ENCODE measurements around the gene UVSSA. TPM values are rescaled to one million over a fixed set of nuclear protein-coding genes. Genes with fewer than 3 reads are reported as not detected.
A peak's percentile ranks its signal among the peaks of the same experiment; 100 is the strongest.

The UVSSA gene
- total and polyA plus RNA-seq, 9 of the 15 experiments (the other 6 are each of a cell fraction or from before 2014, with no cell fraction given): 0.21 to 14.6 (median 3.3) TPM

- H3K36me3 ChIP-seq (ENCODE audit: control insufficient read depth, insufficient read depth, low read length): peaks cover 36% of the 10 kb centered on the region; the same call in 2 of the 3 replicates
- CTCF ChIA-PET (ENCODE audit: low intra/inter-chr PET ratio): interaction anchor here (0.6 to 1.6 kb wide), 5 partner anchors 157 to 370 kb away, joined by 3 to 7 read pairs (median 3); no protein-coding TSS in a partner anchor
- TF ChIP-seq POLR2G (IDR thresholded peaks at IDR 0.05; ENCODE audit: low read depth, low read length) (peak; percentile 13; the same call in 1 of the 2 replicates), CC2D1A (IDR thresholded peaks at IDR 0.05) (peak; percentile 50; the same call in 1 of the 2 replicates), PHF20 (IDR thresholded peaks at IDR 0.05; ENCODE audit: partially characterized antibody) (no peak), KLF10 (CRISPR knock-in tag; IDR thresholded peaks at IDR 0.05) (no peak), MYC (IDR thresholded peaks at IDR 0.05; ENCODE audit: low read depth, low read length) (peak; percentile 59; the same call in 1 of the 2 replicates), MYC (CRISPR knock-in tag; IDR thresholded peaks at IDR 0.05; ENCODE audit: borderline replicate concordance, low read depth) (no peak), KLF13 (tag; IDR thresholded peaks at IDR 0.05; ENCODE audit: borderline replicate concordance, low read depth) (no peak), TEAD4 (IDR thresholded peaks at IDR 0.05; ENCODE audit: low read length) (no peak), TEAD4 (CRISPR knock-in tag; IDR thresholded peaks at IDR 0.05; ENCODE audit: borderline replicate concordance) (peak; percentile 51; the same call in 1 of the 2 replicates), ZNF316 (IDR thresholded peaks at IDR 0.05) (peak; percentile 88), ZNF77 (CRISPR knock-in tag; IDR thresholded peaks at IDR 0.05) (no peak), ZNF165 (CRISPR knock-in tag; IDR thresholded peaks at IDR 0.05; ENCODE audit: borderline replicate concordance) (no peak), BRF2 (IDR thresholded peaks at IDR 0.05; ENCODE audit: borderline replicate concordance, insufficient read depth, insufficient read length) (no peak), ZHX1 (conservative IDR thresholded peaks at IDR 0.05; ENCODE audit: low read length) (no peak), PHF21A (IDR thresholded peaks at IDR 0.05; ENCODE audit: borderline replicate concordance, low read depth) (no peak), C11orf30 (IDR thresholded peaks at IDR 0.05; ENCODE audit: low read depth) (peak; percentile 81), TFAP4 (CRISPR knock-in tag; IDR thresholded peaks at IDR 0.05; ENCODE audit: borderline replicate concordance) (no peak)
Observed at GRCh38 chr4:1356181-1356998, 9.4 kb downstream of the UVSSA start.

More at GRCh38 chr4:1356181-1356998, 9.4 kb downstream of the UVSSA start:
- no TSS peak for BruUV-seq (replicated peaks)
- Histone ChIP-seq H3K4me2 (ENCODE audit: insufficient read depth, low read length) (no peak overlapping the region), H3K79me2 (ENCODE audit: control insufficient read depth, insufficient read depth, low read length) (no peaks in the 10 kb centered on the region), H3K9me1 (ENCODE audit: control insufficient read depth, insufficient read depth, low read length) (peaks cover 8% of the 10 kb centered on the region), H3K9me3 (replicated peaks; ENCODE audit: control insufficient read depth, insufficient read depth, low read depth, low read length) (no peaks in the 10 kb centered on the region), H4K20me1 (replicated peaks; ENCODE audit: control insufficient read depth, insufficient read depth, low read length) (peaks cover 10% of the 10 kb centered on the region; the same call in 1 of the 2 replicates), H3K4me3 (no peak overlapping the region), H2AFZ (ENCODE audit: low read depth, low read length) (no peak overlapping the region), H3K4me1 (replicated peaks in 1 of 2; ENCODE audit: control insufficient read depth in 2 of 2, insufficient read depth in 2 of 2, low read length in 2 of 2) (peaks cover 0 to 64% of the 10 kb centered on the region in 2 experiments; a peak in 2 of 5 replicates), H3K27ac (ENCODE audit: extremely low read depth, low read depth, low read length) (no peak overlapping the region), H3K9ac (ENCODE audit: insufficient read depth in 1 of 2, low read depth in 2 of 2, low read length in 2 of 2) (no peak overlapping the region; a peak in 1 of 4 replicates), H3K27me3 (ENCODE audit: control insufficient read depth in 2 of 2, insufficient read depth in 2 of 2, low read length in 2 of 2) (no peaks in the 10 kb centered on the region)
- DNase-seq (ENCODE audit: extremely low read depth in 1 of 4, low spot score in 3 of 4) (peak; percentile 78 to 84 (median 81)), ATAC-seq (peak; percentile 83), FAIRE-seq (peak; percentile 85)
- in situ Hi-C loops (cut with MboI): no loop called here
- WGBS (ENCODE audit: insufficient coverage, low coverage, missing lambda C conversion rate): 54% methylated on average over 20 of the region's 28 CpGs
- intact Hi-C loops (cut with micrococcal nuclease): loop anchor here (2.0 to 10.0 kb wide), 3 partner anchors 156 to 368 kb away; partner anchors contain the start of genes TACC3 and TMEM129
- POLR2A ChIA-PET: interaction anchor here (0.6 to 1.5 kb wide), 6 partner anchors 9 to 356 kb away, joined by 3 to 8 read pairs (median 4); partner anchors contain the start of gene SLBP

Data from K562 (cell line).